H9 (cell line): ENCODE data around the gene RNF217. TPM values are rescaled to one million over a fixed set of nuclear protein-coding genes. Genes with fewer than 3 reads are reported as not detected.

ENCODE experiments used
- DNase-seq: peaks from one replicate; pipeline ENCODE4 v3.0.0-alpha.2; 2017
- H2AFZ ChIP-seq: one replicate; pipeline ENCODE4 v1.6.1; 2013; ENCODE audit warnings: mild to moderate bottlenecking, low read length, control low read depth, moderate library complexity
- H2AK5ac ChIP-seq: 2 replicates; pipeline ENCODE4 v1.6.1; 2013; ENCODE audit warnings: low read length, control low read depth, mixed read lengths; ENCODE audit not compliant: insufficient read length
- H2BK120ac ChIP-seq: one replicate; pipeline ENCODE4 v1.6.1; 2013; ENCODE audit warnings: low read depth, mild to moderate bottlenecking, low read length, control low read depth, inconsistent platforms; ENCODE audit not compliant: poor library complexity, severe bottlenecking
- H2BK12ac ChIP-seq: 2 replicates; pipeline ENCODE4 v1.6.1; 2013; ENCODE audit warnings: low read length, control low read depth, mixed read lengths, low read depth; ENCODE audit not compliant: insufficient read length
- H2BK15ac ChIP-seq: 2 replicates; pipeline ENCODE4 v1.6.1; 2013; ENCODE audit warnings: low read depth, low read length, control low read depth
- H2BK20ac ChIP-seq: one replicate; pipeline ENCODE4 v1.6.1; 2013; ENCODE audit warnings: low read depth, mild to moderate bottlenecking, low read length, control low read depth, inconsistent platforms; ENCODE audit not compliant: poor library complexity, severe bottlenecking
- H2BK5ac ChIP-seq: 2 replicates; pipeline ENCODE4 v1.6.1; 2013; ENCODE audit warnings: low read length, control low read depth, mixed read lengths; ENCODE audit not compliant: insufficient read length
- H3K14ac ChIP-seq: 2 replicates; pipeline ENCODE4 v1.6.1; 2013; ENCODE audit warnings: low read length, control low read depth; ENCODE audit not compliant: insufficient read depth
- H3K18ac ChIP-seq: 2 replicates; pipeline ENCODE4 v1.6.1; 2013; ENCODE audit warnings: low read depth, mild to moderate bottlenecking, mixed read lengths, low read length, control low read depth; ENCODE audit not compliant: insufficient read length
- H3K23ac ChIP-seq: 2 replicates; pipeline ENCODE4 v1.6.1; 2013; ENCODE audit warnings: low read length, control low read depth, mixed read lengths, low read depth; ENCODE audit not compliant: insufficient read length
- H3K23me2 ChIP-seq: 2 replicates; pipeline ENCODE4 v1.6.1; 2013; ENCODE audit warnings: low read depth, mild to moderate bottlenecking, mixed read lengths, low read length, control low read depth; ENCODE audit not compliant: insufficient read length, poor library complexity, severe bottlenecking
- H3K27ac ChIP-seq: 2 replicates; pipeline ENCODE4 v1.5.1; 2013; ENCODE audit warnings: low read length, control low read depth, mixed read lengths, low read depth; ENCODE audit not compliant: insufficient read length
- H3K27me3 ChIP-seq: 2 replicates; pipeline ENCODE4 v1.6.1; 2013; ENCODE audit warnings: low read length, control low read depth, inconsistent platforms; ENCODE audit not compliant: insufficient read depth
- H3K4ac ChIP-seq: 2 replicates; pipeline ENCODE4 v1.6.1; 2013; ENCODE audit warnings: low read depth, mild to moderate bottlenecking, control low read depth, inconsistent platforms, low read length, moderate library complexity
- H3K4me1 ChIP-seq: 2 replicates; pipeline ENCODE4 v1.6.1; 2013; ENCODE audit warnings: low read length, control low read depth, inconsistent platforms; ENCODE audit not compliant: insufficient read depth
- H3K4me2 ChIP-seq: 2 replicates; pipeline ENCODE4 v1.6.1; 2013; ENCODE audit warnings: low read length, control low read depth, mixed read lengths; ENCODE audit not compliant: insufficient read length, insufficient read depth
- H3K56ac ChIP-seq: 2 replicates; pipeline ENCODE4 v1.6.1; 2013; ENCODE audit warnings: low read depth, mild to moderate bottlenecking, mixed read lengths, low read length, control low read depth; ENCODE audit not compliant: insufficient read length
- H3K79me1 ChIP-seq: 2 replicates; pipeline ENCODE4 v1.6.1; 2013; ENCODE audit warnings: low read depth, mild to moderate bottlenecking, moderate library complexity, low read length, control low read depth, inconsistent platforms; ENCODE audit not compliant: insufficient read depth, poor library complexity, severe bottlenecking
- H3K79me2 ChIP-seq: 2 replicates; pipeline ENCODE4 v1.6.1; 2013; ENCODE audit warnings: low read length, control low read depth, inconsistent platforms; ENCODE audit not compliant: insufficient read depth
- H3K9ac ChIP-seq: 2 replicates; pipeline ENCODE4 v1.6.1; 2013; ENCODE audit warnings: low read length, control low read depth, mixed read lengths; ENCODE audit not compliant: insufficient read length; ENCODE audit errors: extremely low read depth
- H3K9me3 ChIP-seq: one replicate; pipeline ENCODE4 v1.6.1; 2013; ENCODE audit warnings: low read depth, low read length, inconsistent platforms; ENCODE audit not compliant: control insufficient read depth
- H3T11ph ChIP-seq: one replicate; pipeline ENCODE4 v1.6.1; 2013; ENCODE audit warnings: mild to moderate bottlenecking, low read length, control low read depth, inconsistent platforms
- H4K20me1 ChIP-seq: one replicate; pipeline ENCODE4 v1.6.1; 2013; ENCODE audit not compliant: control insufficient read depth, insufficient read length, insufficient read depth
- H4K5ac ChIP-seq: 2 replicates; pipeline ENCODE4 v1.6.1; 2013; ENCODE audit warnings: low read depth, mild to moderate bottlenecking, mixed read lengths, low read length, control low read depth; ENCODE audit not compliant: insufficient read length
- H4K8ac ChIP-seq: replicated peaks from 2 replicates; pipeline ENCODE4 v1.6.1; 2013; ENCODE audit warnings: low read length, control low read depth, mixed read lengths, low read depth; ENCODE audit not compliant: insufficient read length
- H4K91ac ChIP-seq: 2 replicates; pipeline ENCODE4 v1.6.1; 2013; ENCODE audit warnings: low read depth, mild to moderate bottlenecking, moderate library complexity, mixed read lengths, low read length, control low read depth; ENCODE audit not compliant: insufficient read length
- H3K27ac Mint-ChIP-seq, 3 experiments: 2 replicates in 2 of 3; 3 replicates in 1 of 3; pipeline ENCODE4 v1.8.0; 2020 to 2021; ENCODE audit warnings: mixed read lengths in 3 of 3, mild to moderate bottlenecking in 1 of 3, moderate library complexity in 1 of 3
- H3K27me3 Mint-ChIP-seq: 2 replicates; pipeline ENCODE4 v1.8.0; 2021; ENCODE audit warnings: low read depth, mild to moderate bottlenecking, moderate library complexity, mixed read lengths
- H3K36me3 Mint-ChIP-seq, 3 experiments: 2 replicates in 2 of 3; 3 replicates in 1 of 3; pipeline ENCODE4 v1.8.0; 2020 to 2021; ENCODE audit warnings: low read depth in 3 of 3, mixed read lengths in 3 of 3; ENCODE audit not compliant: insufficient read depth in 1 of 3
- H3K4me1 Mint-ChIP-seq, 2 experiments: 2 replicates each; pipeline ENCODE4 v1.8.0; 2020; ENCODE audit warnings: mixed read lengths in 2 of 2
- H3K4me3 Mint-ChIP-seq, 2 experiments: 2 replicates in 1 of 2; 3 replicates in 1 of 2; pipeline ENCODE4 v1.8.0; 2020 to 2021; ENCODE audit warnings: mild to moderate bottlenecking in 2 of 2, mixed read lengths in 2 of 2, moderate library complexity in 1 of 2
- H3K9me3 Mint-ChIP-seq, 2 experiments: 2 replicates in 1 of 2; 3 replicates in 1 of 2; pipeline ENCODE4 v1.8.0; 2020; ENCODE audit warnings: mild to moderate bottlenecking in 2 of 2, mixed read lengths in 2 of 2, moderate library complexity in 1 of 2
- WGBS: extraction: QIAGEN DNeasy Blood & Tissue Kit; methylation state at CpG from one replicate; pipeline ENCODE4 v1.1.7; 2013; ENCODE audit warnings: missing lambda C conversion rate, low lambda C conversion rate, mixed read lengths; ENCODE audit not compliant: insufficient read length; ENCODE audit errors: extremely low coverage; 5-methylcytosine and 5-hydroxymethylcytosine counted together
- total RNA-seq: library from RNA; stranded (reverse); gene quantifications from 2 replicates; pipeline ENCODE4 v1.2.1, GENCODE V29; 2021
- TF ChIP-seq, protein P1 (sequence below): fragments of 200-600 bp; sonication (generic); conservative IDR thresholded peaks from 3 replicates; pipeline ENCODE4 v1.8.0; 2021; ENCODE audit warnings: antibody characterized with exemption, mild to moderate bottlenecking

The RNF217 gene
- total RNA-seq, 1 experiment from 2014 or later: 9.6 TPM

DNA sequence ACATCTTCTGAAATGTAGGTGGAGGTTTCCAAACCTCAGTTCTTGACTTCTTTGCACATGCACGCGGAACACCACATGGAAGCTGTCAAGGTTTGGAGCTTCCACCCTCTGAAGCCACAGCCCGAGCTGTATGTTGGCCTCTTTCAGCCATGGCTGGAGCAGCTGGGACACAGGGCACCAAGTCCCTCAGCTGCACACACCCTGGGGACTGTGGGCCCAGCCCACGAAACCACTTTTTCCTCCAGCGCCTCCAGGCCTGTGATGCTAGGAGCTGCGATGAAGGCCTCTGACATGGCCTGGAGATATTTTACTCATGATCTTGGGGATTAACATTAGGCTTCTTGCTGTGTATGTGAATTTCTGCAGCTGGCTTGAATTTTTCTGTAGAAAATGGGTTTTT is 68.7 kb downstream of the RNF217 start:
- Histone ChIP-seq H3K79me1 (no peaks in the 10 kb centered on the region), H4K20me1 (no peaks in the 10 kb centered on the region), H4K8ac (no peak overlapping the region), H3K23me2 (no peaks in the 10 kb centered on the region), H2AFZ (no peak overlapping the region), H3K27me3 (no peaks in the 10 kb centered on the region), H4K5ac (no peak overlapping the region), H3K18ac (no peak overlapping the region), H3T11ph (no peak overlapping the region), H3K4me2 (no peak overlapping the region), H2BK5ac (no peak overlapping the region), H3K27ac (no peak overlapping the region), H3K4ac (no peak overlapping the region), H2AK5ac (no peak overlapping the region), H3K14ac (no peak overlapping the region), H3K23ac (no peak overlapping the region), H3K4me1 (no peaks in the 10 kb centered on the region; the same call in 1 of the 2 replicates), H2BK15ac (no peak overlapping the region), H3K56ac (no peak overlapping the region), H3K9me3 (no peaks in the 10 kb centered on the region), H3K79me2 (no peaks in the 10 kb centered on the region), H2BK120ac (no peak overlapping the region), H2BK12ac (no peak overlapping the region), H3K9ac (no peak overlapping the region), H2BK20ac (no peak overlapping the region), H4K91ac (no peak overlapping the region)
- Mint-ChIP-seq H3K36me3 (peaks cover 11 to 22% (median 14%) of the 10 kb centered on the region in 3 experiments; a peak in 6 of 7 replicates), H3K9me3 (peaks cover 7 to 8% of the 10 kb centered on the region in 2 experiments; a peak in 2 of 5 replicates), H3K4me3 (no peak overlapping the region), H3K27me3 (no peaks in the 10 kb centered on the region), H3K27ac (no peak overlapping the region), H3K4me1 (peaks cover 2 to 3% of the 10 kb centered on the region in 2 experiments; a peak in 2 of 4 replicates)
- no CpG with 5 or more reads among the region's 6 CpGs for WGBS
- no peak for DNase-seq
- TF ChIP-seq, protein P1, sequence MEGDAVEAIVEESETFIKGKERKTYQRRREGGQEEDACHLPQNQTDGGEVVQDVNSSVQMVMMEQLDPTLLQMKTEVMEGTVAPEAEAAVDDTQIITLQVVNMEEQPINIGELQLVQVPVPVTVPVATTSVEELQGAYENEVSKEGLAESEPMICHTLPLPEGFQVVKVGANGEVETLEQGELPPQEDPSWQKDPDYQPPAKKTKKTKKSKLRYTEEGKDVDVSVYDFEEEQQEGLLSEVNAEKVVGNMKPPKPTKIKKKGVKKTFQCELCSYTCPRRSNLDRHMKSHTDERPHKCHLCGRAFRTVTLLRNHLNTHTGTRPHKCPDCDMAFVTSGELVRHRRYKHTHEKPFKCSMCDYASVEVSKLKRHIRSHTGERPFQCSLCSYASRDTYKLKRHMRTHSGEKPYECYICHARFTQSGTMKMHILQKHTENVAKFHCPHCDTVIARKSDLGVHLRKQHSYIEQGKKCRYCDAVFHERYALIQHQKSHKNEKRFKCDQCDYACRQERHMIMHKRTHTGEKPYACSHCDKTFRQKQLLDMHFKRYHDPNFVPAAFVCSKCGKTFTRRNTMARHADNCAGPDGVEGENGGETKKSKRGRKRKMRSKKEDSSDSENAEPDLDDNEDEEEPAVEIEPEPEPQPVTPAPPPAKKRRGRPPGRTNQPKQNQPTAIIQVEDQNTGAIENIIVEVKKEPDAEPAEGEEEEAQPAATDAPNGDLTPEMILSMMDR: no peak
